Breast epithelium (tissue), 4 donors: Measurements from ENCODE around the gene CBX1. TPM values are rescaled to one million over a fixed set of nuclear protein-coding genes. Genes with fewer than 3 reads are reported as not detected.

Source experiments
- DNase-seq, 2 donors: peaks; one replicate each; pipeline ENCODE4 v3.0.0-alpha.2; 2019; ENCODE audit warnings: low spot score in 2 of 2
- H3K27ac ChIP-seq, 2 donors: fragments of 200-600 bp; sonication (generic) in 1 of 2; one replicate each; pipeline ENCODE4 v1.5.1; 2016 to 2019; ENCODE audit warnings: mild to moderate bottlenecking in 1 of 2
- H3K27me3 ChIP-seq, 2 donors: fragments of 200-600 bp; sonication (generic) in 1 of 2; one replicate each; pipeline versions ENCODE4 v1.5.1 to v1.6.0; 2017 to 2019; ENCODE audit warnings: control low read depth in 1 of 2, mild to moderate bottlenecking in 1 of 2
- H3K36me3 ChIP-seq: fragments of 200-600 bp; one replicate; pipeline ENCODE4 v1.5.1; 2019
- H3K4me1 ChIP-seq, 2 donors: fragments of 200-600 bp; sonication (generic); one replicate each; pipeline ENCODE4 v1.5.1; 2016 to 2019; ENCODE audit warnings: control low read depth in 1 of 2
- H3K4me3 ChIP-seq, 3 donors: fragments of 200-600 bp; sonication (generic); 1 replicate in 2 of 3; 2 replicates in 1 of 3; pipeline ENCODE4 v1.5.1; 2016 to 2019; ENCODE audit warnings: mild to moderate bottlenecking in 3 of 3, moderate library complexity in 2 of 3
- H3K9me3 ChIP-seq, 2 donors: fragments of 200-600 bp; sonication (generic) in 1 of 2; one replicate each; pipeline ENCODE4 v1.5.1; 2016 to 2019; ENCODE audit warnings: control low read depth in 1 of 2
- POLR2A ChIP-seq: fragments of 450-650 bp; IDR thresholded peaks from one replicate; pipeline ENCODE4 v1.6.1; 2016; ENCODE audit warnings: antibody characterized with exemption, mild to moderate bottlenecking, moderate library complexity
- POLR2AphosphoS5 ChIP-seq, 3 donors: sonication (generic); formaldehyde crosslinking; IDR thresholded peaks; one replicate each; pipeline ENCODE4 v1.6.1; 2017; ENCODE audit warnings: antibody characterized with exemption in 3 of 3
- intact Hi-C: fragments of 100-400 bp; cut with DNase I; formaldehyde crosslinking; loops from one replicate; pipeline ENCODE4 v1.15.1; 2023; ENCODE audit warnings: low total_unique reads
- total RNA-seq, 3 donors: library from RNA; depleted of rRNA; stranded (reverse); fragments of >200 nt; gene quantifications; one replicate each; pipeline ENCODE4 v1.1.0, GENCODE V29; 2016
- TF ChIP-seq, protein P1 (sequence below), 3 donors: fragments of 450-650 bp; IDR thresholded peaks; one replicate each; pipeline ENCODE4 v1.5.1; 2016 to 2017; ENCODE audit warnings: antibody characterized with exemption in 3 of 3, mild to moderate bottlenecking in 3 of 3, moderate library complexity in 3 of 3

CBX1 gene
- total RNA-seq, 3 donors from 2014 or later, result 29.0 to 45.8 (median 45.2) TPM

DNA sequence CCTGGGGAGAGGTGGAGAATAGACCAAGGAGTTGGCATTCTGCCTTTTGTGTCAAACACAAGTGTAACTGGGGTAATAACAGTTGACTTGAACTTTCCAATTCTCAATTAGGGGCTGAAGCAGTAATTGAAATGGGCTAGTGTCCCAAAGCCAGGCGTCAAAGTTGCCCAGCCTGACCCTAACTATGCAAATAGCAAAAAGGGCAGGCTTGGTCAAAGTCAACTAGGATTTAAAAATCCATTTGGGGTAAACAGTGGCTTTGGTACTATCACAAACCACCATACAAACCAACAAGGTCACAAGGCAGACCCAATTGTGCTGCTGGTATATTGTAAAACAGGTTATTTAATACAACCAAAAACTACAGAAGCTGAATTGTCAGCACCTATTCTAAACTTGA, 35.1 kb downstream of the CBX1 start:
- no peaks in the 10 kb centered on the region for H3K36me3 ChIP-seq
- DNase-seq, result no peak
- intact Hi-C loops, result no loop called here
- TF ChIP-seq POLR2AphosphoS5 (IDR thresholded peaks at IDR 0.05) (no peak), POLR2A (no peak)
- TF ChIP-seq, protein P1, sequence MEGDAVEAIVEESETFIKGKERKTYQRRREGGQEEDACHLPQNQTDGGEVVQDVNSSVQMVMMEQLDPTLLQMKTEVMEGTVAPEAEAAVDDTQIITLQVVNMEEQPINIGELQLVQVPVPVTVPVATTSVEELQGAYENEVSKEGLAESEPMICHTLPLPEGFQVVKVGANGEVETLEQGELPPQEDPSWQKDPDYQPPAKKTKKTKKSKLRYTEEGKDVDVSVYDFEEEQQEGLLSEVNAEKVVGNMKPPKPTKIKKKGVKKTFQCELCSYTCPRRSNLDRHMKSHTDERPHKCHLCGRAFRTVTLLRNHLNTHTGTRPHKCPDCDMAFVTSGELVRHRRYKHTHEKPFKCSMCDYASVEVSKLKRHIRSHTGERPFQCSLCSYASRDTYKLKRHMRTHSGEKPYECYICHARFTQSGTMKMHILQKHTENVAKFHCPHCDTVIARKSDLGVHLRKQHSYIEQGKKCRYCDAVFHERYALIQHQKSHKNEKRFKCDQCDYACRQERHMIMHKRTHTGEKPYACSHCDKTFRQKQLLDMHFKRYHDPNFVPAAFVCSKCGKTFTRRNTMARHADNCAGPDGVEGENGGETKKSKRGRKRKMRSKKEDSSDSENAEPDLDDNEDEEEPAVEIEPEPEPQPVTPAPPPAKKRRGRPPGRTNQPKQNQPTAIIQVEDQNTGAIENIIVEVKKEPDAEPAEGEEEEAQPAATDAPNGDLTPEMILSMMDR (IDR thresholded peaks at IDR 0.05), result no peak
- peaks cover 0 to 10% of the 10 kb centered on the region in 2 donors for H3K4me1 ChIP-seq
- H3K4me3 ChIP-seq, result no peak overlapping the region
- H3K27me3 ChIP-seq, result no peaks in the 10 kb centered on the region
- peak overlapping the region; percentile 66 to 70 for H3K27ac ChIP-seq
- no peaks in the 10 kb centered on the region for H3K9me3 ChIP-seq

DNA sequence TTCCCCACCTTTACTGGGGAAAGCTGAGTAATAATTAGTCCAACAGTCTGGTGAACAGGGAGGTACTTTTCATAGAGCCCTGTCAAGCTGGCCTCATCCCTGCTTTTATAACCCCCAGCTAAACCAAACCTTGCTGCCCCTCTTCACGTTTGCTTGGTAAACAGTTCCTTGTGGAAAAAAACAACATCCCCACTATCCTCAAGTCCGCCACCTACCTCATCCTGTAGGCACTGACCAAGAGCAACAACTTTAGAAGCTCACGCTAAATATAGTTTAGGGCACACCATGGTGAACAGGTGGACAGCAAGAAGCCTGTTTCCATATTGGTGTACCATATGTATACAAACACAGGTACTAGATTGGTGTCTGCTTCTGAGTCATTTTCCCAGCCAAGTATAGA, 36.6 kb downstream of the CBX1 start:
- TF ChIP-seq, protein P1 (IDR thresholded peaks at IDR 0.05), result no peak
- no peak for TF ChIP-seq POLR2A
- TF ChIP-seq POLR2AphosphoS5 (IDR thresholded peaks at IDR 0.05), result no peak
- Histone ChIP-seq H3K4me3 (no peak overlapping the region), H3K9me3 (no peaks in the 10 kb centered on the region), H3K27ac (peak overlapping the region; percentile 65 to 70), H3K36me3 (no peaks in the 10 kb centered on the region), H3K27me3 (no peaks in the 10 kb centered on the region), H3K4me1 (peaks cover 0 to 10% of the 10 kb centered on the region in 2 donors)
- intact Hi-C loops, result no loop called here
- no peak for DNase-seq

DNA sequence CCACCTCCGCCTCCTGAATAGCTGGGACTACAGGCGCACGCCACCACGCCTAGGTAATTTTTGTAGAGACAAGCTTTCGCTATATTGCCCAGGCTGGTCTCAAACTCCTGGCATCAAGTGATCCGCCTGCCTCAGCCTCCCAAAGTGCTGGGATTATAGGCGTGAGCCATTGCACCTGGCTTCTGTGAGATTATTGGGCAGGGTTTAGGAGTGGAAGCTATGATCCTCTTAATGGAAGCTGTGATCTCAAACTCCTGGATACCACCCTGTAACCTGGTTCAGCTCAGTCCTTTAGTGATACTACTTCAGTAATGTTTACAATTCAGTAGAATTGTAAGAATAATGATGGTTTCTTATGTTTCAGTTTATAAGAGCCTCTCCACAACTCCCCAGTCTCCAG, 39.0 kb downstream of the CBX1 start:
- TF ChIP-seq, protein P1 (IDR thresholded peaks at IDR 0.05), result no peak
- TF ChIP-seq POLR2AphosphoS5 (IDR thresholded peaks at IDR 0.05) (no peak), POLR2A (no peak)
- Histone ChIP-seq H3K9me3 (no peaks in the 10 kb centered on the region), H3K4me3 (no peak overlapping the region), H3K36me3 (peaks cover 7% of the 10 kb centered on the region), H3K4me1 (peaks cover 0 to 10% of the 10 kb centered on the region in 2 donors), H3K27ac (no peak overlapping the region), H3K27me3 (no peaks in the 10 kb centered on the region)
- no peak for DNase-seq
- intact Hi-C loops, result no loop called here

DNA sequence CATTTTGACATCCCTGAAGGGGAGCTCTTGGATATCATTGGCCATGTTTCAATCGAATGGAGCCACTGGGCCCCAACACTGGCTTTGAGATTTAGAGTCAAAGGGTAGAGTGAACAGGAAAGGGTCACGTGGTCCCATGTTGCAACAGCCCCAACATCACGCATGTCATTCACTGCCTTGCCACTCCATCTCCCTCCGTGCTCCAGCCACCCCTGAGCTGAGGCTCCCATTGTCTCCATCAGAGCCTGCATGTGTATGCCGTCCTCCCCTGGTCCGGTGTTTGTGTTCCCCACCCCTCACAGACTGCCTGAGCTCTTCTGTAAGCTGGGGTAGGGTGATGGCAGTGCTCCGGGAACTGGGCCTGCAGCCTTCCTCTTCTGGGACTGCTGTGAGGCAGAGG, 41.0 kb downstream of the CBX1 start:
- TF ChIP-seq, protein P1 (IDR thresholded peaks at IDR 0.05), result no peak
- TF ChIP-seq POLR2AphosphoS5 (IDR thresholded peaks at IDR 0.05) (no peak), POLR2A (no peak)
- no peak for DNase-seq
- no peak overlapping the region for H3K4me3 ChIP-seq
- intact Hi-C loops, result no loop called here
- H3K27ac ChIP-seq, result peak overlapping the region in 1 of 2 donors; percentile 10
- H3K4me1 ChIP-seq, result no peaks in the 10 kb centered on the region
- no peaks in the 10 kb centered on the region for H3K9me3 ChIP-seq
- H3K27me3 ChIP-seq, result no peaks in the 10 kb centered on the region
- peaks cover 7% of the 10 kb centered on the region for H3K36me3 ChIP-seq

DNA sequence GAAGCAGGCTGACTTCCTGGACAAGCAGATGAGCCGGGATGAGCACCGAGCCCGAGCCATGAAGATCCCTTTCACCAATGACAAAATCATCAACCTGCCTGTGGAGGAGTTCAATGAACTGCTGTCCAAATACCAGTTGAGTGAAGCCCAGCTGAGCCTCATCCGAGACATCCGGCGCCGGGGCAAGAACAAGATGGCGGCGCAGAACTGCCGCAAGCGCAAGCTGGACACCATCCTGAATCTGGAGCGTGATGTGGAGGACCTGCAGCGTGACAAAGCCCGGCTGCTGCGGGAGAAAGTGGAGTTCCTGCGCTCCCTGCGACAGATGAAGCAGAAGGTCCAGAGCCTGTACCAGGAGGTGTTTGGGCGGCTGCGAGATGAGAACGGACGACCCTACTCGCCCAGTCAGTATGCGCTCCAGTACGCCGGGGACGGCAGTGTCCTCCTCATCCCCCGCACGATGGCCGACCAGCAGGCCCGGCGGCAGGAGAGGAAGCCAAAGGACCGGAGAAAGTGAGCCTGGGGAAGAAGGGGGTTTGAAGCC, 42.1 kb downstream of the CBX1 start:
- Histone ChIP-seq H3K4me1 (peaks cover 6% of the 10 kb centered on the region in 2 donors), H3K4me3 (no peak overlapping the region), H3K27me3 (no peaks in the 10 kb centered on the region), H3K36me3 (peaks cover 7% of the 10 kb centered on the region), H3K9me3 (no peaks in the 10 kb centered on the region), H3K27ac (peak overlapping the region in 1 of 2 donors; percentile 38)
- intact Hi-C loops, result no loop called here
- TF ChIP-seq POLR2A, result no peak
- TF ChIP-seq POLR2AphosphoS5 (IDR thresholded peaks at IDR 0.05), result no peak
- TF ChIP-seq, protein P1 (IDR thresholded peaks at IDR 0.05), result no peak
- no peak for DNase-seq
